Spleen (tissue), 11 donors: ENCODE data around the gene CACNA1C. TPM values are rescaled to one million over a fixed set of nuclear protein-coding genes. Genes with fewer than 3 reads are reported as not detected.
A peak's percentile ranks its signal among the peaks of the same experiment; 100 is the strongest.

Experiments
- DNase-seq: peaks from one replicate; pipeline ENCODE4 v3.0.0-alpha.2; 2020
- H3K27ac ChIP-seq, 8 donors: fragments of 200-600 bp; sonication (generic) in 7 of 8; 1 replicate in 4 of 8; 2 replicates in 4 of 8; pipeline versions ENCODE4 v1.5.0 to v1.8.0; 2016 to 2021; ENCODE audit warnings: inconsistent platforms in 4 of 8, mild to moderate bottlenecking in 4 of 8, moderate library complexity in 1 of 8
- H3K27me3 ChIP-seq, 7 donors: fragments of 200-600 bp; sonication (generic) in 6 of 7; replicated peaks in 1 of 7; 1 replicate in 4 of 7; 2 replicates in 3 of 7; pipeline versions ENCODE4 v1.5.0 to v1.8.0; 2016 to 2021; ENCODE audit warnings: inconsistent platforms in 3 of 7, mild to moderate bottlenecking in 1 of 7
- H3K36me3 ChIP-seq, 6 donors: fragments of 200-600 bp; sonication (generic) in 5 of 6; 1 replicate in 4 of 6; 2 replicates in 2 of 6; pipeline versions ENCODE4 v1.5.0 to v1.8.0; 2016 to 2021; ENCODE audit warnings: inconsistent platforms in 2 of 6
- H3K4me1 ChIP-seq, 6 donors: fragments of 200-600 bp; sonication (generic) in 5 of 6; 1 replicate in 3 of 6; 2 replicates in 3 of 6; pipeline versions ENCODE4 v1.5.0 to v1.8.0; 2016 to 2021; ENCODE audit warnings: inconsistent platforms in 3 of 6
- H3K4me3 ChIP-seq, 8 donors: fragments of 200-600 bp; sonication (generic) in 7 of 8; 1 replicate in 4 of 8; 2 replicates in 4 of 8; pipeline versions ENCODE4 v1.5.0 to v1.8.0; 2016 to 2021; ENCODE audit warnings: inconsistent platforms in 4 of 8, mild to moderate bottlenecking in 4 of 8, moderate library complexity in 2 of 8
- H3K9me3 ChIP-seq, 8 donors: fragments of 200-600 bp; sonication (generic) in 7 of 8; 1 replicate in 4 of 8; 2 replicates in 4 of 8; pipeline versions ENCODE4 v1.5.0 to v1.8.0; 2016 to 2021; ENCODE audit warnings: inconsistent platforms in 4 of 8
- POLR2A ChIP-seq, 3 donors: fragments of 450-650 bp; IDR thresholded peaks; one replicate each; pipeline ENCODE4 v1.5.1; 2017; ENCODE audit warnings: antibody characterized with exemption in 3 of 3, mild to moderate bottlenecking in 1 of 3
- POLR2AphosphoS5 ChIP-seq, 3 donors: sonication (generic); formaldehyde crosslinking; IDR thresholded peaks; one replicate each; pipeline ENCODE4 v1.5.1; 2017; ENCODE audit warnings: antibody characterized with exemption in 3 of 3
- WGBS, 5 donors: extraction: QIAGEN DNeasy Blood & Tissue Kit in 3 of 5; methylation state at CpG; one replicate each; pipeline versions ENCODE4 v1.1.5 to v1.1.7; 2013 to 2018; 5-methylcytosine and 5-hydroxymethylcytosine counted together
- intact Hi-C: fragments of 100-400 bp; cut with DNase I; formaldehyde crosslinking; loops from one replicate; pipeline ENCODE4 v1.15.0; 2023; ENCODE audit warnings: low total_unique reads
- polyA plus RNA-seq, 3 donors: library from polyadenylated mRNA; stranded (reverse); fragments of 200-250 nt; gene quantifications; one replicate each; pipeline ENCODE4 v1.2.1, GENCODE V29; 2013
- total RNA-seq, 7 donors: library from RNA; depleted of rRNA in 3 of 7; stranded (reverse); fragments of >200 nt in 3 of 7; fragmentation: NEBNext Ultra II Directional in 4 of 7; extraction: Animal tissue kit (Norgen Biotek cat#: 25700) in 4 of 7; gene quantifications; one replicate each; pipeline versions ENCODE4 v1.1.0 to v1.2.1, GENCODE V29; 2016 to 2021
- TF ChIP-seq, protein P1 (sequence below), 11 experiments: fragments of 200-600 bp in 7 of 11; fragments of 450-650 bp in 4 of 11; sonication (generic) in 4 of 11; IDR thresholded peaks in 8 of 11; conservative IDR thresholded peaks in 3 of 11; 1 replicate in 7 of 11; 2 replicates in 4 of 11; pipeline versions ENCODE4 v1.4.0 to v1.8.0; 2016 to 2021; ENCODE audit warnings: antibody characterized with exemption in 11 of 11, inconsistent platforms in 4 of 11, mild to moderate bottlenecking in 1 of 11
- donor health status: healthy with polysubstance abuse.
- donor health status: DM: no; HTN: no; CAD: no; lungs with moderate emphysema.
- donor health status: DM: no; HTN: no; CAD: no.
- donor health status: Bipolar disorder and iron deficiency.
- donor health status: healthy.
- donor health status: DM: no; HTN: no; CAD: no.
- donor health status: DM: yes; HTN: yes; CAD: no.

The CACNA1C gene
- total and polyA plus RNA-seq, 10 donors: 0.67 to 27.6 (median 18.4) TPM

DNA sequence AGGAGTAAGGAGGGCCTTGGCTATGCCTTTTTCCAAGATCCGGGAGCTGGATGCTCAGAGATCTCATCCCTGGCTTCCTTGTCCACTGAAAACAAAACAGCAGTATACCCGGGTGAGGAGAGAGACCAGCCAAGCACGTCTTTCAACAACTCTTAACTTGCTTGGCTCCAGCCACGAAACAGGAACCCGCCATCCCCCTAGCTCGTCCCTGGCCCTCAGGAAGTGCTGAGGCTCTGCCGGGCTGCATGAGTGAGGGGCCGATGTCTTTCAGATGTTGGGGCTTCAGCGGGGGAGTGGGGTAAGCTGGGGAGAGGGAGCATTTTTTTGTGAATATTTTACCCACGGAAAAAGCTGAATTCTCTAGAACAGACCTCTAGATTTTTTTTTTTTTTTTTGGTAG, 231.1 kb downstream of the CACNA1C start:
- H3K4me3 ChIP-seq: no peak overlapping the region
- TF ChIP-seq, protein P1, sequence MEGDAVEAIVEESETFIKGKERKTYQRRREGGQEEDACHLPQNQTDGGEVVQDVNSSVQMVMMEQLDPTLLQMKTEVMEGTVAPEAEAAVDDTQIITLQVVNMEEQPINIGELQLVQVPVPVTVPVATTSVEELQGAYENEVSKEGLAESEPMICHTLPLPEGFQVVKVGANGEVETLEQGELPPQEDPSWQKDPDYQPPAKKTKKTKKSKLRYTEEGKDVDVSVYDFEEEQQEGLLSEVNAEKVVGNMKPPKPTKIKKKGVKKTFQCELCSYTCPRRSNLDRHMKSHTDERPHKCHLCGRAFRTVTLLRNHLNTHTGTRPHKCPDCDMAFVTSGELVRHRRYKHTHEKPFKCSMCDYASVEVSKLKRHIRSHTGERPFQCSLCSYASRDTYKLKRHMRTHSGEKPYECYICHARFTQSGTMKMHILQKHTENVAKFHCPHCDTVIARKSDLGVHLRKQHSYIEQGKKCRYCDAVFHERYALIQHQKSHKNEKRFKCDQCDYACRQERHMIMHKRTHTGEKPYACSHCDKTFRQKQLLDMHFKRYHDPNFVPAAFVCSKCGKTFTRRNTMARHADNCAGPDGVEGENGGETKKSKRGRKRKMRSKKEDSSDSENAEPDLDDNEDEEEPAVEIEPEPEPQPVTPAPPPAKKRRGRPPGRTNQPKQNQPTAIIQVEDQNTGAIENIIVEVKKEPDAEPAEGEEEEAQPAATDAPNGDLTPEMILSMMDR (IDR thresholded peaks at IDR 0.05 in 8 of 11, conservative IDR thresholded peaks at IDR 0.05 in 3 of 11): no peak
- peak in 1 of 3 donors; percentile 37 for TF ChIP-seq POLR2AphosphoS5 (IDR thresholded peaks at IDR 0.05)
- H3K9me3 ChIP-seq: peaks cover 0 to 7% (median 0%) of the 10 kb centered on the region in 8 donors
- H3K36me3 ChIP-seq: no peaks in the 10 kb centered on the region
- intact Hi-C loops: loop anchor here (10.0 kb wide), 1 partner anchor 229 kb away; the partner anchor contains the start of gene CACNA1C
- DNase-seq: no peak
- H3K27ac ChIP-seq: peak overlapping the region in 7 of 8 donors; percentile 22 to 59 (median 30)
- 6 to 16% (median 12%) methylated on average over 8 to 10 of the region's 10 CpGs for WGBS, 5 donors
- H3K4me1 ChIP-seq: peaks cover 7 to 68% (median 35%) of the 10 kb centered on the region in 6 donors
- peaks cover 0 to 17% (median 0%) of the 10 kb centered on the region in 7 donors for H3K27me3 ChIP-seq

DNA sequence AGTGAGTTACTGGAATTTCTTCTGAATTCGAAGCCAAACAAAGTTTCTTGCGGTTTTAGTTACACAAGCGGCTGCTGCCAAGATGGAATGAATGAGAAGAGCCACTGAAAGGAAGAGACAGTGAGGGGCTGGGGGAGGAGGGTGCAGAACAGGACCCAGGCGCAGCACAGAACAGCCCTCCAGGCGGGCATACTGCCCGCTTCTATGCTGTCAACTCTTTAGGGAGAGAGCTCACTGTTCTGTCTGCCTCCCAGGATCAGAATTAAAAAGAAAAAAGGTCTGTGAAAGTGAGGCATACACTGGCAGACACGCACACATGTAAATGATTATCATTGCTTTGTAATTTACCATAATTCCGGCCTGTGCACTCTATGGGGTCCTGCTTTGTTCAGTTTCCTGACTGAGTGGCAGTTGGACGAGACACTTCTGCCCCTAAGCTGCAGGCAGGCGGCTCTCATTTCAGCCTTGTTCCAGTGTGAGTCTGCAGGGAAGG, 231.6 kb downstream of the CACNA1C start:
- WGBS, 5 donors: 37 to 47% (median 39%) methylated on average over 10 of the region's 10 CpGs
- Histone ChIP-seq H3K4me1 (peaks cover 7 to 72% (median 36%) of the 10 kb centered on the region in 6 donors), H3K4me3 (no peak overlapping the region), H3K27ac (peak overlapping the region in 6 of 8 donors; percentile 22 to 47 (median 32)), H3K27me3 (peaks cover 0 to 17% (median 0%) of the 10 kb centered on the region in 7 donors), H3K9me3 (peaks cover 0 to 7% (median 0%) of the 10 kb centered on the region in 8 donors), H3K36me3 (no peaks in the 10 kb centered on the region)
- no peak for TF ChIP-seq POLR2A (IDR thresholded peaks at IDR 0.05)
- TF ChIP-seq, protein P1 (IDR thresholded peaks at IDR 0.05 in 8 of 11, conservative IDR thresholded peaks at IDR 0.05 in 3 of 11): no peak
- TF ChIP-seq POLR2AphosphoS5 (IDR thresholded peaks at IDR 0.05): no peak
- intact Hi-C loops: loop anchor here (10.0 kb wide), 1 partner anchor 230 kb away; the partner anchor contains the start of gene CACNA1C
- peak; percentile 37 for DNase-seq

DNA sequence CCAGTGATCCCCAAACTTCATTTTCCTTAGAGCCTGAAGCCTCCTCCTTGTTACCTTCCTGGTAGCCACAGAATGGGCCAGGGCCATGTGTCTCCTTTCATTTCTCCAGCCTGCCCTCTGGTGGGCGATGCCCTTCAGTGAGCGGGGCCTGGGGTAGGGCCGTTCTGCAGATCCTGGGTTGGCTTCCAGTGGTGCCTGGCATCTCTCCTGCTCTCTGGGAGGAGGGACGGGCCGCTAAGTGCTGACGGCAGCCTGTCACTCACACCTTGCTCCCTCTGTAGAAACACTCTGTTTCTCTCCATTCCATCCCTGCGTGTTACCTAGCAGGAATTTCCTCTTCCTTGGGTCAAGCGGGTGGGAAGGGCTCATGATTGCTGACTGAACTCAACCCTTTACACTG, 232.1 kb downstream of the CACNA1C start:
- Histone ChIP-seq H3K9me3 (peaks cover 0 to 4% (median 0%) of the 10 kb centered on the region in 8 donors), H3K4me3 (no peak overlapping the region), H3K27me3 (peaks cover 0 to 17% (median 0%) of the 10 kb centered on the region in 7 donors), H3K36me3 (no peaks in the 10 kb centered on the region), H3K4me1 (peaks cover 7 to 75% (median 38%) of the 10 kb centered on the region in 6 donors), H3K27ac (peak overlapping the region in 5 of 8 donors; percentile 25 to 47 (median 34))
- intact Hi-C loops: loop anchor here (10.0 kb wide), 1 partner anchor 230 kb away; the partner anchor contains the start of gene CACNA1C
- no peak for TF ChIP-seq POLR2A (IDR thresholded peaks at IDR 0.05)
- TF ChIP-seq, protein P1 (IDR thresholded peaks at IDR 0.05 in 8 of 11, conservative IDR thresholded peaks at IDR 0.05 in 3 of 11): peak; percentile 18 to 73 (median 61)
- peak; percentile 86 for DNase-seq
- 37 to 64% (median 49%) methylated on average over 5 to 8 of the region's 8 CpGs for WGBS, 5 donors

DNA sequence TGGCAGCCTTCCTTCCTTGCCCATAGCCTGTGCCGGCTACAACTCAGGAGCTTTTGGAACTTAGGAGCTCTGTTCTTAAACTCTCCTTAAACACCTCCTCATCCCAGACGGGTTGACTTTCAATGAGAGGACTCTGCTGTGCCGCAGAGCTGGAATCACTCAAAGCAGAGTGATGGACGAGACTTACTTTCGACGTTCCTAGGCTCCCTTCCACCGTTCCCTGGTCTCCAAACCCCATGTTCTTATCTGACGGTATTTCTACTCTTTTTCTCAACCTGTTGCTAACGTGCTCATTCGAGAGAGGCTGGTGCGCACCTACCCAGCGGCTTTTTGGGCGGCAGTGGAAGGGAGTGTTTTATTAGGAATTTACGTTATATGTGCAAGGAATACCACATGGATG, 232.7 kb downstream of the CACNA1C start:
- Histone ChIP-seq H3K4me1 (peaks cover 7 to 75% (median 40%) of the 10 kb centered on the region in 6 donors), H3K4me3 (no peak overlapping the region), H3K27ac (peak overlapping the region in 3 of 8 donors; percentile 30 to 66 (median 47)), H3K27me3 (peaks cover 0 to 17% (median 0%) of the 10 kb centered on the region in 7 donors), H3K9me3 (peaks cover 0 to 4% (median 0%) of the 10 kb centered on the region in 8 donors), H3K36me3 (no peaks in the 10 kb centered on the region)
- TF ChIP-seq POLR2A (IDR thresholded peaks at IDR 0.05) (no peak), POLR2AphosphoS5 (IDR thresholded peaks at IDR 0.05) (no peak)
- TF ChIP-seq, protein P1 (IDR thresholded peaks at IDR 0.05 in 8 of 11, conservative IDR thresholded peaks at IDR 0.05 in 3 of 11): no peak
- intact Hi-C loops: loop anchor here (10.0 kb wide), 1 partner anchor 231 kb away; the partner anchor contains the start of gene CACNA1C
- WGBS, 5 donors: 87 to 95% (median 90%) methylated on average over 14 of the region's 14 CpGs
- no peak for DNase-seq
